Tibial nerve (tissue), 3 donors: ENCODE data around the gene TRIM9.

Experiments used
- CTCF ChIP-seq, 5 experiments: fragments of 200-600 bp in 3 of 5; fragments of 450-650 bp in 2 of 5; sonication (generic) in 3 of 5; IDR thresholded peaks; one replicate each; pipeline ENCODE4 v1.5.1; 2016 to 2019; ENCODE audit warnings: antibody characterized with exemption in 5 of 5, mild to moderate bottlenecking in 3 of 5, moderate library complexity in 2 of 5
- POLR2A ChIP-seq, 2 donors: fragments of 450-650 bp; IDR thresholded peaks; one replicate each; pipeline ENCODE4 v1.6.1; 2017; ENCODE audit warnings: antibody characterized with exemption in 2 of 2, mild to moderate bottlenecking in 2 of 2, moderate library complexity in 2 of 2

DNA sequence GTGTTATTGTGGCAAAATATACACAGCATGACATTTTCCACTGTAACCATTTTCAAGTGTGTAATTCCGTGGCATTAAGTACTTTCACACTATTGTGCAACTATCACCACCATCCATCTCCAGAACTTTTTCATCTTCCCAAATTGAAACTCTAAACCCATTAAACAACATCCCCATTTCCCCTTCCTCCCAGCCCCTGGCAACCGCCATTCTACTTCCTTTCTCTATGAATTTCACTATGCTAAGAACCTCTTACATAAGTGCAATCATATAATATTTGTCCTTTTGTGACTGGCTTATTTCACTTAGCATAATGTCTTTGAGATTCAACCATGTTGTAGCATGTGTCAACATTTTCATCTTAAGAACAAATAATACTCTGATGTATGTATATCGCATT, 82.8 kb downstream of the TRIM9 start:
- TF ChIP-seq POLR2A (IDR thresholded peaks at IDR 0.05) (no peak), CTCF (IDR thresholded peaks at IDR 0.05) (no peak)
